ENCODE data around the gene AUTS2.

The AUTS2 gene

GRCh38 chr7:70094831-70095230 is 496.6 kb downstream of the AUTS2 start:
- in situ Hi-C loops (cut with MboI; ENCODE audit: low sequenced_read_pairs), result no loop called here

DNA sequence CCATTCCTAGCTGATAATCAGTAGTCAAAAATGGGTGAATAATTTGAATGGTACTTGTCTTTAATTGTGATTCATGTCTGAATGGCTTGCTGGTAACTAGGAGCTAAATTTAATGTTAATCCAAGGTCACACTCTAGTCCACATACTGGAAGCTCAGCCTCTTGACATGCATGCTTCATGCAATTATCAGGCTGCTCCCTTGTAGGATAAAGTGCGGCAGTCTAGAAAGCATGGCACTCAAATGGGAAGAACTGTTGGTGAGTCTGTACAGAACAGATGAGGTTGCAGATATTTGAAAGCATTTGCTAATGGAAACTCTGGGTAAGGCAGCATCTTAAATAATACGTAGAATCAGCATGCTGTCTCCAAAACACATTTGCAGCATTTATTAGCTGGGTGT is 499.4 kb downstream of the AUTS2 start:
- in situ Hi-C loops (cut with MboI; ENCODE audit: low sequenced_read_pairs), result no loop called here

DNA sequence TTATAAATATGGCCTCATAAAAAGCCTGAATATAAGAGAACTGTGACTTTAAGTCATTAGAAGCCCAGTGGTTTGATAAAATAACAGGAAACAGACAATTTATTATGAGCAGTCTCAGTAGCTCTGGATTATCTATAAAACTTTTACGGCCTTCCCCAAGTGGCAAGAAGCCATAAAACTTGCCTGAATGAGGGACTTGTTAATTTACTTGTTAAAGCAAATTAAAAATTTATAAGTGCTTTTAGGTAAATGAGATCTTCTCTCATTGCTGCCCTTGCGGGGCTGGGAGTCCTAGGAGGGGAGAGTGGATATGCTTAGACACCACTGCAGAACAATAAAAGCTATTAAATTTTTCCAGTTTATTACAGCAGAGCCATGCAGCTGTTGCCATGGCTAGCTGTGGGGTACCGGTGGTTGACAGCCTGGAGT is 499.9 kb downstream of the AUTS2 start:
- in situ Hi-C loops (cut with MboI; ENCODE audit: low sequenced_read_pairs), result no loop called here

- in situ Hi-C loops (cut with MboI; ENCODE audit: low sequenced_read_pairs), result no loop called here
Observed at GRCh38 chr7:70098905-70099672, 500.8 kb downstream of the AUTS2 start.

GRCh38 chr7:70104243-70104642 is 506.0 kb downstream of the AUTS2 start:
- in situ Hi-C loops (cut with MboI; ENCODE audit: low sequenced_read_pairs), result no loop called here

DNA sequence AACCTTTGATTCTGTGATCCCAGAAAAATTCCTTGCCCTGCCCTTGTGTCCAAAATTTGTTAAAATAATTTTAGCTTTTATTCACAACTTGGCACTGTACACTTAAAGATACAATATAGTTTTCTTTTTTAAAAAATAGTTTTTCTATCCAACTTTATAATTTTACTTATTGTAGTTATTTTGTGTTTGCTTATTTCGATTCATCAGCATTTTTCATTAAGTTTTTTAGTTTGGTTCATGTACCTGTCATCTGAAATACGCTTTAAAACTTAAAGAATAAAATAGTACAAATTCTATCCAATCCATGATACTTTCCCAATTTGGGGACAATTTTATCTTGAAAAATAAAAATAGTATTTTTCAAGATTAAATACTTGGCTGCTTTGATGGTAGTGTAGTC is 514.8 kb downstream of the AUTS2 start:
- in situ Hi-C loops (cut with MboI; ENCODE audit: low sequenced_read_pairs), result no loop called here

GRCh38 chr7:70113536-70113935 is 515.3 kb downstream of the AUTS2 start:
- in situ Hi-C loops (cut with MboI; ENCODE audit: low sequenced_read_pairs), result no loop called here

GRCh38 chr7:70114806-70115205 is 516.5 kb downstream of the AUTS2 start:
- in situ Hi-C loops (cut with MboI; ENCODE audit: low sequenced_read_pairs), result no loop called here

DNA sequence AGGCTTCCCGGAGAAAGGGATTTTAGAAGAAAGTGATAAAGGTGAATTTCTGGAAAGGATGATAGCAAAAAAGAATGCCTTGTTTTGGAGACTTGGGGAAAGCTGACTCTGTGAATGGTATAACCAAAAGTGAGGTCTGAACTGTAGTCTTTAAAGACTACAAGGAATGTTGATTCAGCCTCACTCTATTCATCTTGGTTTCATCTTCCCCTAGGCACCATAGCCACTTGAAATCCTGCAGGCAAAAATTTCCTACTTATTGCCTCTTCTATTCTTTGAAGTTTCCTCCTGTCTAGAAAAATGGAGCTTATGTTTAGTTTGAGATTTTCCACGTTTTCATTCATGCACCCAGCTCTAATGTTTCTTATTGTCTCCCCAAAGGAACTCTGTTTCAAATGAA is 518.0 kb downstream of the AUTS2 start:
- in situ Hi-C loops (cut with MboI; ENCODE audit: low sequenced_read_pairs), result no loop called here

- in situ Hi-C loops (cut with MboI; ENCODE audit: low sequenced_read_pairs), result no loop called here
Observed at GRCh38 chr7:70116867-70117266, 518.6 kb downstream of the AUTS2 start.

- in situ Hi-C loops (cut with MboI; ENCODE audit: low sequenced_read_pairs), result no loop called here
Observed at GRCh38 chr7:70120851-70121250, 522.6 kb downstream of the AUTS2 start.

DNA sequence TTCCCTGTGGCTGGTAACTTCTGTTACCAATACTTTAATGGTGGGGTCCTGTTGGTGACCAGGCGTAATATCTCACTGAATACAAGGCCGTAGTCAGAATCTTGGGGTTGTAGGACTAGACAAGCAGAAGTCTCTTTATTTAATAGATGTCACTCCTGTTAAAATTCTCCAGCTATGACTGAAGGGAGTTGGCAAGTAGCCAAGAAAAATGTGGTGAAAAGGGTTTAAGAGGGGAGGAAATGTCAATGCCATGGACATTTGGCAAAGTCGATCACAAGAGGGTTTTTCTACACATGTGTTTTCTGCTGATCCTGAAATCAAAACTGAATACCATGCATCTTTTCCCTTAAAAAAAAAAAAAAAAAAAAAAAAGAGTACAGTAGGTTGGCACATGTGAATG is 533.5 kb downstream of the AUTS2 start:
- in situ Hi-C loops (cut with MboI; ENCODE audit: low sequenced_read_pairs), result no loop called here

- in situ Hi-C loops (cut with MboI; ENCODE audit: low sequenced_read_pairs), result no loop called here
Observed at GRCh38 chr7:70132226-70132851, 534.1 kb downstream of the AUTS2 start.

DNA sequence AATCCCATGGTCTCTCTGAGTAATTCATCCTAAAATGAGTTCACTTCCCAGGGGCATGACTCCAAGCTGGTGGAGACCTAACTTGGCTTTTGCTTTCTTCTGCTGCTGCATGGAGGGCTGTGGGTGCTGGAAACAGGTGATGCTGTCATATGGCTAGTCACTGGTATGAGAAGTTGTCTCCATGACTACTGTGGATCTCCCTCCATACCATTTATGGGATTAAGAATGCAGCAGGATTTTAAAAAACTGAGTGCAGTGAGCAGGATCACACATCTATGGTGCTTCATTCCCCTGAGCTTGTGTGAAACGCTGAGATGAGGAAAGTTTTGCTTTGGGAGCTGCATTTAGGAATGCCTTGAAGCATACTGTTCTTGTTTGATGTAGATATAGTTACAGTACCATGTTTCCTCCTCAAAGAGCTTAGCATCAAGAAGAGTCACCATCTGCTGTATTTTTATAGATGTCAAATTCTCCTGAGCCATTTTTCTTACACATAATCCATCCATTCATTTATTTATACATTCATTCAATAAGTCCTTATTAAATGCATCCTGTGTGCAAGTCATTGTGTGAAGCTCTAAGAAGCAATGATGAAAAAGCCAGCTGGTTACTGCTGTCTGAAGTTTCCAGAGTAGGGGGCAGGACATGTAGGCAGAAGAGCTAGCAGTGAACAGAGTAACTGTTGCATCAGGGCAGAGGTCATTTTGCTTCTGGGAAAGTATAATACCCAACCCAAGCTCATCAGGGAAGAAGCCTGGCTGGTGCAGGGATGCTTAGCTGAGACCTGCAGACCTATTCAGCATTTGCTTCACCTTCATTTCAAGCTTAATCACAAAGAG is 534.8 kb downstream of the AUTS2 start:
- in situ Hi-C loops (cut with MboI; ENCODE audit: low sequenced_read_pairs), result no loop called here

GRCh38 chr7:70134029-70134770 is 535.9 kb downstream of the AUTS2 start:
- in situ Hi-C loops (cut with MboI; ENCODE audit: low sequenced_read_pairs), result no loop called here

- in situ Hi-C loops (cut with MboI; ENCODE audit: low sequenced_read_pairs), result no loop called here
Observed at GRCh38 chr7:70135656-70136055, 537.4 kb downstream of the AUTS2 start.

DNA sequence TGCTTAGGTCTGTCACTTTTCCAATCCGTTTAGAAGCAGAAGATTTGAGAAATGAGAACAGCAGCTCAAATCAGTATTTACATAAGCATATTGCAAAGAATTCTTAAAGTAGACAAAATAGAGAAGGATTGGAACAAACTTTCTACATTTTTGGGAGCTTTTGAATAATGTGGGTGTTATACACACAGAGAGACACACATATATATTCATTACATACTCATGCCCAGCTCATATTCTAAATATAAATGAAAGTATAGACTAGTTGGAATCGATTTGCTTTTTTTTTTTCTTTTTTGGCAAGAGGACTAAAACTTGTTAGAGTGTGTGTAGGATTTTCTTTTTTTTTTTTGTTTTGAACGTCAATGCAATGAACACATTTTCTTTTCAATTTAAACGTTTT is 538.9 kb downstream of the AUTS2 start:
- in situ Hi-C loops (cut with MboI; ENCODE audit: low sequenced_read_pairs), result no loop called here

DNA sequence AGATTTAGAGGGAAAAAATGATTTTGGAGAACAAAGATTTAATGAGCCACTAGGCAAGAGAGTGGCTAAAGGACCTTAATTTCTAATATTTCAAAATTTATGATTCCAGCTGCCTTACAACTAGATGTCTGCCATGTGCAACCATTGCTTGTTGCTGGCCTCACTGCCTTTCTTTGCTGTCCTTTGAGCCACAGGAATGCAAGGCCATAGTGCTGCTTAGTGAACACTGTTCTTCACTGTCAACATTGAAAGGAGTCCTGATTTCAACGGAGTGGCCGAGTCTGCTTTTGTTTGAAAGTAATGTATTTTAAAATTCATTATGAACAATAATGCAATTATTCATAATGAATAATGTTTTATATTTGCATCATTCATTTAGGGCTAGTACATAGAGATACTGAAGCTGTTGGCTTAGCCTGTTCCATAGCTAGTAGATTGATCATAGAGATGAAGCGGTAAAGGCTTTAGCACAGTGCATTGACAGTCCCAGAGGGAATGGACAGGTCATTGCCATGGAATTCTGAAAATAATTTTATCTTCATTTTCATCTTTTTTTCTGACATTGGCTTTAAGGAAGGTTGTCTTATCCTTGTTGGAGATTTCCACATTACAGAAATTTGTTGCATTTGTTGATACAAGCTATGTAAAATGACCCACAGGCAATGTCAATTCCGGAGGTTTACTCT is 544.1 kb downstream of the AUTS2 start:
- in situ Hi-C loops (cut with MboI; ENCODE audit: low sequenced_read_pairs), result no loop called here

DNA sequence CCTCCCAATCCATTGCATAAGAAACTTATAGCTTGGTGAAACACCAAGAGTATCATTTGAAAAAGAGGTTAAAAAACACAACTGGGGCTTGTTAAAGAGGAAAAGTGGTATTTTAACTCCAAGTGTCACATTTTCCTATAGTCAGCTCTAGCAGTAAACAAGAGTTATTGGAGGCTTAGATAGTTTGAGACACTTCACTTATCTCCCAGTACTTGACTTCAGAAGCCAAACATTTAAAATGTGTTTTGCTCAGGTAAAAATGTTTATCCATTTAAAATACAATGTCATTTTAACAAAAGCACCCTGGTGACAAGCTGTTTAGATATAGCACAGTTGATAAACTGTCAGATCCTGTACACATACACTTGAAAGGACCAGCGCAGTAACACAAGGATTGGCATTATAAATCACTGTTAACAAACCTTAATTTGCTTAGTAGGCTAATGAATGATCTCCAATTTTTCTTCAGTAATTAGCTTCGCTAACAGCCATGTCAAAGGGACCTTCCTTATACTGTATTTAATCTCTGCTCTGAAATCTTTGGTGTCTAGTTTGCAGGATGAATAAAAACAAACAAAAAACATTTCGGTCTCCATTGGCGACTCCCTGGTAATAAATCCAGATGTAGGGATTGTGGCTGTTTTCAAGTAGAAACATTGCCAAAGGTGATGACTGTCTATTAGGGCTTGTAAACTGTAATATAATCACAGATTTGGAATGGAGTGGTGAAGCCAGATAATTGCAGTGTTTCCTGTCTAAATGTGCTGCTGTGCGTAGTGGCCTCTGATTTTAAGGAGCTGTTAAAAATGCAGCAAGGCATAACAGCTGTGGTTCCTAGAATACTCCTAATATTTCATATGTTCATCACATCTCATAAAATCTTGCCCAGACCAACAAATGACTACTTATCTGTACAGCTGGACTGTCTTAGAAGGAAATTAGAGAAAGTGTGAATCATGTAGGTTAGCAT is 545.1 kb downstream of the AUTS2 start:
- in situ Hi-C loops (cut with MboI; ENCODE audit: low sequenced_read_pairs), result no loop called here

Data from hTERT RPE-1 (cell line).